HFFc6 (cell line): ENCODE results near the gene ARFRP1. TPM values are rescaled to one million over a fixed set of nuclear protein-coding genes. Genes with fewer than 3 reads are reported as not detected.
"Not testable (repeated sequence)": the region's sequence is repeated elsewhere in the genome, so short reads cannot be mapped to it uniquely, and the experiment has no call there.

ENCODE experiments used
- DNase-seq: peaks from one replicate; pipeline ENCODE4 v3.0.0-alpha.2; 2018
- H3K27ac Mint-ChIP-seq: 2 replicates; pipeline ENCODE4 v1.8.0; 2020; ENCODE audit warnings: mild to moderate bottlenecking, mixed read lengths
- H3K27me3 Mint-ChIP-seq: 2 replicates; pipeline ENCODE4 v1.8.0; 2021; ENCODE audit warnings: mild to moderate bottlenecking, moderate library complexity, mixed read lengths; ENCODE audit not compliant: insufficient read depth
- H3K36me3 Mint-ChIP-seq: 2 replicates; pipeline ENCODE4 v1.8.0; 2021; ENCODE audit warnings: low read depth, mixed read lengths
- H3K4me1 Mint-ChIP-seq: 2 replicates; pipeline ENCODE4 v1.8.0; 2020; ENCODE audit warnings: low read depth, mixed read lengths
- H3K4me3 Mint-ChIP-seq: 2 replicates; pipeline ENCODE4 v1.8.0; 2020; ENCODE audit warnings: mild to moderate bottlenecking, moderate library complexity, mixed read lengths
- H3K9me3 Mint-ChIP-seq: 2 replicates; pipeline ENCODE4 v1.8.0; 2020; ENCODE audit warnings: mild to moderate bottlenecking, mixed read lengths
- total RNA-seq, 6 experiments: library from RNA; stranded (reverse); fragmentation: NEBNext Ultra II Directional; extraction: Animal tissue kit (Norgen Biotek cat#: 25700); gene quantifications; 2 replicates in 1 of 6; 3 replicates in 5 of 6; pipeline ENCODE4 v1.2.3, GENCODE V29; 2021
- TF ChIP-seq, protein P1 (sequence below): fragments of 200-600 bp; sonication (generic); IDR thresholded peaks from 2 replicates; pipeline ENCODE4 v1.5.0; 2021; ENCODE audit warnings: antibody characterized with exemption, mild to moderate bottlenecking

The ARFRP1 gene
- total RNA-seq, 6 experiments from 2014 or later: 35.1 to 44.2 (median 37.4) TPM

DNA sequence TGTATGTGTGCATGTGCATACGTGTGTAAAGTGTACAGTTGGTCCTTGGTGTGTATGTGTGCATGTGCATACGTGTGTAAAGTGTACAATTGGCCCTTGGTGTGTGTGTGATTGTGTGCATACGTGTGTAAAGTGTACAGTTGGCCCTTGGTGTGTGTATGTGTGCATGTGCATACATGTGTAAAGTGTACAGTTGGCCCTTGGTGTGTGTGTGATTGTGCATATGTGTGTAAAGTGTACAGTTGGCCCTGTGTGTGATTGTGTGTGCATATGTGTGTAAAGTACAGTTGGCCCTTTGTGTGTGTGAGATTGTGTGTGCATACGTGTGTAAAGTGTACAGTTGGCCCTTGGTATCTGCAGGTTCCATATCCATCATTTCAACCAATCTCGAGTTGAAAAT is 23.6 kb upstream of the ARFRP1 start:
- H3K4me3 Mint-ChIP-seq: no peak overlapping the region
- H3K27me3 Mint-ChIP-seq: peaks cover 2% of the 10 kb centered on the region
- no peaks in the 10 kb centered on the region for H3K9me3 Mint-ChIP-seq
- H3K4me1 Mint-ChIP-seq: no peaks in the 10 kb centered on the region
- no peak for DNase-seq
- TF ChIP-seq, protein P1, sequence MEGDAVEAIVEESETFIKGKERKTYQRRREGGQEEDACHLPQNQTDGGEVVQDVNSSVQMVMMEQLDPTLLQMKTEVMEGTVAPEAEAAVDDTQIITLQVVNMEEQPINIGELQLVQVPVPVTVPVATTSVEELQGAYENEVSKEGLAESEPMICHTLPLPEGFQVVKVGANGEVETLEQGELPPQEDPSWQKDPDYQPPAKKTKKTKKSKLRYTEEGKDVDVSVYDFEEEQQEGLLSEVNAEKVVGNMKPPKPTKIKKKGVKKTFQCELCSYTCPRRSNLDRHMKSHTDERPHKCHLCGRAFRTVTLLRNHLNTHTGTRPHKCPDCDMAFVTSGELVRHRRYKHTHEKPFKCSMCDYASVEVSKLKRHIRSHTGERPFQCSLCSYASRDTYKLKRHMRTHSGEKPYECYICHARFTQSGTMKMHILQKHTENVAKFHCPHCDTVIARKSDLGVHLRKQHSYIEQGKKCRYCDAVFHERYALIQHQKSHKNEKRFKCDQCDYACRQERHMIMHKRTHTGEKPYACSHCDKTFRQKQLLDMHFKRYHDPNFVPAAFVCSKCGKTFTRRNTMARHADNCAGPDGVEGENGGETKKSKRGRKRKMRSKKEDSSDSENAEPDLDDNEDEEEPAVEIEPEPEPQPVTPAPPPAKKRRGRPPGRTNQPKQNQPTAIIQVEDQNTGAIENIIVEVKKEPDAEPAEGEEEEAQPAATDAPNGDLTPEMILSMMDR: no peak
- H3K27ac Mint-ChIP-seq: no peak overlapping the region
- peaks cover 20% of the 10 kb centered on the region for H3K36me3 Mint-ChIP-seq

GRCh38 chr20:63730189-63730733 is 22.5 kb upstream of the ARFRP1 start:
- H3K4me3 Mint-ChIP-seq, H3K4me1 Mint-ChIP-seq, H3K27ac Mint-ChIP-seq, H3K9me3 Mint-ChIP-seq, H3K27me3 Mint-ChIP-seq, DNase-seq: not testable (repeated sequence)
- H3K36me3 Mint-ChIP-seq: peaks cover 24% of the 10 kb centered on the region

DNA sequence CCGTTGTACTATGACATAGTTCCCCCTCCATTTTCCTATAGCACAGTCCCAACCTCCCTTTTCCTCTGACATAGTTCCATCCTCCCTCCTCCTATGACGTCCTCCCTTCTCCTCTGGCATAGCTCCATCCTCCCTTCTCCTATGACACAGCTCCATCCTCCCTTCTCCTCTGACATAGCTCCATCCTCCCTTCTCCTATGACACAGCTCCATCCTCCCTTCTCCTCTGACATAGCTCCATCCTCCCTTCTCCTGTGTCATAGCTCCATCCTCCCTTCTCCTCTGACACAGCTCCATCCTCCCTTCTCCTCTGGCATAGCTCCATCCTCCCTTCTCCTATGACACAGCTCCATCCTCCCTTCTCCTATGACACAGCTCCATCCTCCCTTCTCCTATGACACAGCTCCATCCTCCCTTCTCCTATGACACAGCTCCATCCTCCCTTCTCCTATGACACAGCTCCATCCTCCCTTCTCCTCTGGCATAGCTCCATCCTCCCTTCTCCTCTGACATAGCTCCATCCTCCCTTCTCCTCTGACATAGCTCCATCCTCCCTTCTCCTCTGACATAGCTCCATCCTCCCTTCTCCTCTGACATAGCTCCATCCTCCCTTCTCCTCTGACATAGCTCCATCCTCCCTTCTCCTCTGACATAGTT is 15.3 kb upstream of the ARFRP1 start:
- DNase-seq, H3K4me1 Mint-ChIP-seq, H3K4me3 Mint-ChIP-seq, H3K27ac Mint-ChIP-seq, H3K27me3 Mint-ChIP-seq: not testable (repeated sequence)
- H3K9me3 Mint-ChIP-seq: peaks cover 14% of the 10 kb centered on the region
- peaks cover 42% of the 10 kb centered on the region for H3K36me3 Mint-ChIP-seq

- DNase-seq: no peak
- Mint-ChIP-seq H3K4me3 (no peak overlapping the region), H3K4me1 (no peaks in the 10 kb centered on the region), H3K27me3 (no peaks in the 10 kb centered on the region; the same call in 1 of the 2 replicates), H3K36me3 (peaks cover 55% of the 10 kb centered on the region), H3K27ac (no peak overlapping the region), H3K9me3 (peaks cover 26% of the 10 kb centered on the region)
- TF ChIP-seq, protein P1: no peak
These were observed 11.2 kb upstream of the ARFRP1 start for GRCh38 chr20:63718996-63719395.

- DNase-seq: no peak
- TF ChIP-seq, protein P1: no peak
- peaks cover 34% of the 10 kb centered on the region for H3K9me3 Mint-ChIP-seq
- H3K27me3 Mint-ChIP-seq: no peaks in the 10 kb centered on the region; the same call in 1 of the 2 replicates
- H3K36me3 Mint-ChIP-seq: peaks cover 73% of the 10 kb centered on the region
- H3K4me1 Mint-ChIP-seq: peaks cover 6% of the 10 kb centered on the region
- no peak overlapping the region for H3K4me3 Mint-ChIP-seq
- no peak overlapping the region for H3K27ac Mint-ChIP-seq
These were observed 7.1 kb upstream of the ARFRP1 start for GRCh38 chr20:63714858-63715257.

DNA sequence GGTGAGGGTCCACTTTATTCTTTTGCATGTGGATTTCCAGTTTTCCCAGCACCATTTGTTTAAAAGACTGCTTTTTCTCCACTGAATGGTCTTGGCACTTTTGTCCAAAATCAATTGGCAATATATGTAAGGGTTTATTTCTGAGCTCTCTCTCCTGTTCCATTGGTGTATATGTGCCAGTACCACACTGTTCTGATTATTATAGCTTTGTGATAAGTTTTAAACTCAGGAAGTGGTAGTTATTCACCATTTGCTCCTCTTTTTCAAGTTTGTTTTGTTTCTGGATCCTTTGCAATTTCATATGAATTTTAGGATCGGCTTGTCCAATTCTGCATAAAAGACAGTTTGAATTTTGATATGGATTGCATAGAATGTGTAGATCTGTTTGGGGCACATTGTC is 4.4 kb upstream of the ARFRP1 start:
- peaks cover 64% of the 10 kb centered on the region for H3K36me3 Mint-ChIP-seq
- H3K4me3 Mint-ChIP-seq: no peak overlapping the region
- H3K9me3 Mint-ChIP-seq: peaks cover 28% of the 10 kb centered on the region
- peaks cover under 1% of the 10 kb centered on the region; the same call in 1 of the 2 replicates for H3K27me3 Mint-ChIP-seq
- TF ChIP-seq, protein P1: no peak
- peaks cover 16% of the 10 kb centered on the region for H3K4me1 Mint-ChIP-seq
- H3K27ac Mint-ChIP-seq: no peak overlapping the region
- DNase-seq: no peak
